HG03159 (cell line): ENCODE data around the gene SERPINE2.

Experiments used
- ATAC-seq: cut with Tn5 transposase; IDR thresholded peaks from one replicate; pipeline ENCODE4 v1.9.1; 2021; ENCODE audit warnings: mild to moderate bottlenecking, moderate library complexity; ENCODE audit not compliant: unreplicated experiment

The SERPINE2 gene

DNA sequence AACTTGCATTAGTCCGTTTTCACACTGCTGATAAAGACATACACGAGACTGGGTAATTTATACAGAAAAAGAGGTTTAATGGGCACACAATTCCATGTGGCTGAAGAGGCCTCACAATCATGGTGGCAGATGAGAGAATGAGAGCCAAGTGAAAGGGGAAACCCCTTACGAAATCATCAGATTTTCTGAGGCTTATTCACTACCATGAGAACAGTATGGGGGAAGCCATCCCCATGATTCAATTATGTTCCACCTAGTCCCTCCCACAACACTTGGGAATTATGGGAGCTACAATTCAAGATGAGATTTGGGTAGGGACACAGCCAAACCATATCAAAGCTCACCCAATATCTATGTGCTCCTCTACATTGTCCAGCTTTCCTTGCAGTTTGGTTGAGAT, 16.0 kb upstream of the SERPINE2 start:
- no peak for ATAC-seq

DNA sequence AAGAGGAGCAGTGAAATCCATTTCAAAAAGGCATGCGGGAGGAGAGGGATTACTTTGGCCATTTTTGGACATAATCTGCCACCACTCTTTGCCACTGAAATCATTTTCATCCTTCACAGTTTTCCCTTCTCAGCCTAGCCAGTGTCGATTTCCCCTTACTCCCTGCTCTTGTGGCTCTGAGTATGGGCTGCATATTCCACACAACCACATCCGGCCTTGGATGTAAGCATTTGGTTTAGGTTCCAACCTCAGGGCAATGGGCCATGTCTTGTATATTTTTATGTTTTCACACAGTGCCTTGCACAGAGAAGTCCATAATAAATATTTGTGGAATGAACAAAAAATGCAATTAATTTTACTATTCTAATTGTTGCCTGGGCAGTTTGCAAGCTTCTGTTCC, 7.7 kb upstream of the SERPINE2 start:
- no peak for ATAC-seq

DNA sequence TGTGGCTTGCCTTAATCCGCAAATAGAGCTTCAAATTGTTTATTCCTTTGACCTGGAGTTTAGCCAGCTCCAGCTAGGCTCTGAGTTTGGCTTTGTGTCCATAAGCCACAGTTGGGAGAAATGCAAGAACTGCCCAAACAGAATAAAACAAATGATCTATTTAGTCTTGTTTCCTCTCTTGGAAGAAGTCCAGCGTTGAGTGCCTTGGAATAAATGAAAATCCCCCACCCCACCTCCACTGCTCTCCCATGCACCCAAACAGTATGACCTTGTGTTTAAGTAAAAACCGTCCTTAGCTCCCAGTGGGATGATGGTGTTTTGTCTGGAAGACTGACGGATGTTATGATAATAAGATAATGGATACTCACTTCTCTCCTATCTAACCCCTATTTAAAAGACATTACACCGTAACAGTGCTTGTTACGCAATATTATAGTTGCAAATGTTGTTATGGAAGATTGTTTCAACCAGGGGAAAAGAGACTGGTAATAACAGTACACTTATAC, 3.2 kb upstream of the SERPINE2 start:
- ATAC-seq, result no peak

DNA sequence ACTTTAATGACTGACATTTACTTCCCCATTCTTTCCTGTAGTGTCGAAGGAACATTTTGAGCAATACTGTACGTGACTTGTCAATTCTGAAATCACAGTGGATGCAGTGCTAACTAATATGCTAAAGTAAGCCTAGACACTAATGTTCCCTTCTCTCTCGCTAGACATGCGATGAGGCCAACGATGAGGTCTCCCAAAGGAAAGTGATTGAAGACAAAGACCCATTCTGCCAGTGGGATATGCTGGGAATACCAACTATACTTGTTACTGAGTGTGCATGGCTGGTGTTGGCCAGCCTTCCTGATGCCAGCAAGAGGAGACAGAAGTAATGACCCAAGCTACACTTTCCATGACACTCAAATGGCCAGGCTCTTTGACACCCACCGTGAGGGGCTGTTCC, 2.5 kb upstream of the SERPINE2 start:
- no peak for ATAC-seq

DNA sequence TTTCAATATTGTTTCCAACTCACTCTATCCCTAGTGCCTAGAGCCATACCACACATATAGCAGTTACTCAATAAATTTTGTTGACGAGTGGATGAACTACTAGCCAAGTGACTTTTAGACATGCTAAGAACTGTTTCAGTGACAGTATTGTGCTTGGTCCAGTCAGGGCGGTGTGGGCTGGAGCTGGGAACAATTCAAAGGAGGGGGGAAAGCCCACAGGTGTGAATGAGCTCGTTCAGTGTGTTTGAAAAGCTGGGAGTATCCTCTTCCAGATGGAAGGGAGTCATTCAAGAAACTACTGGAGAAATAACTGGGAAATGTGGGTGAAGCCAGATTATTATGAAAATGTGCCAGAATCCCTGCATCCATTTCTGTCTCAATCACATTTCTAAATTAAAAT, 1.7 kb upstream of the SERPINE2 start:
- no peak for ATAC-seq

DNA sequence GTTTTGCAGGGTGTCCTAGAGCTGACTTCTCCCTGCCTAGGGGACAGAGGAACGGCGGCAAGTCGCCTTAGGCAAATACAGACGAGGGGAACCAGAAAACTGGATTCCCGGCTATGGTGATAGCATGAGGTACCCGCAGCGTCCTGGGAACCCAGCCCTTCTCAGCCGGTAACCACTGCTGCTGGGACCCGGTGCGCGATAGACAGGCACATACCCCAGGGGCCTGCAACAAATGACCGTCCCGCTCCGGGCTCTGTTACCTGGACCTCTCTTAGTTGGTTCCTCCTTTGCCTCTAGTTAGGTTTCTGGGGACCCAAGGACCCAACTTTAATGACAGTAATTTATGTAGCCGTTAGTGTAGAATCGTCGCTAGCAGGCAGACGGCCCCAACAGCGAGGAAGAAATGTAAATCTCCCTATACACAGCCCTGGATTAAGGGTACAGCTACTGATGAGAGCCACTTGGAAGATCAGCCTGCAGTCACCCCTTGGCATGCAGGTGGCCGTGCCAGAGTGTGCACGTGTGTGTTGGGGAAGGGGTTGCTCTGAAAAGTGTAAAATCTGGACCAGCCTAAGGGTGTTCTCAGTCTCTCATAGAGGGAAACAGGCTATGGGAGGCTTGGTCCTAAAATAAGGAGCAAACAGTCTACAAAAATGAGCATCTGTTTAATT, 819 bp upstream of the SERPINE2 start:
- ATAC-seq, result peak; percentile 13

DNA sequence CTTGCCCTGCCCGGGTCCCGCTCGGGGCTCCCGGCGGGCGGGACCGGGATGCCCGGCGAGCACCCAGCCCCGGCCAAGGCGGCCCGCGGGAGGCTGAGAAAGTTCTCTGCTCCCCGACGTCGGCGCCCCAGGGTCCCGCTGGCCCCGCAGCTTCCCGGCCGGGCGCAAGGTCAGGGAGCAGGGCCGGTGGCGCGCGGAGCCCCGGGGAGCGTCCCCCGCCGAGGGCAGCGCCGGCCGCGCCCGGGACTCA, 331 bp downstream of the SERPINE2 start:
- no peak for ATAC-seq

DNA sequence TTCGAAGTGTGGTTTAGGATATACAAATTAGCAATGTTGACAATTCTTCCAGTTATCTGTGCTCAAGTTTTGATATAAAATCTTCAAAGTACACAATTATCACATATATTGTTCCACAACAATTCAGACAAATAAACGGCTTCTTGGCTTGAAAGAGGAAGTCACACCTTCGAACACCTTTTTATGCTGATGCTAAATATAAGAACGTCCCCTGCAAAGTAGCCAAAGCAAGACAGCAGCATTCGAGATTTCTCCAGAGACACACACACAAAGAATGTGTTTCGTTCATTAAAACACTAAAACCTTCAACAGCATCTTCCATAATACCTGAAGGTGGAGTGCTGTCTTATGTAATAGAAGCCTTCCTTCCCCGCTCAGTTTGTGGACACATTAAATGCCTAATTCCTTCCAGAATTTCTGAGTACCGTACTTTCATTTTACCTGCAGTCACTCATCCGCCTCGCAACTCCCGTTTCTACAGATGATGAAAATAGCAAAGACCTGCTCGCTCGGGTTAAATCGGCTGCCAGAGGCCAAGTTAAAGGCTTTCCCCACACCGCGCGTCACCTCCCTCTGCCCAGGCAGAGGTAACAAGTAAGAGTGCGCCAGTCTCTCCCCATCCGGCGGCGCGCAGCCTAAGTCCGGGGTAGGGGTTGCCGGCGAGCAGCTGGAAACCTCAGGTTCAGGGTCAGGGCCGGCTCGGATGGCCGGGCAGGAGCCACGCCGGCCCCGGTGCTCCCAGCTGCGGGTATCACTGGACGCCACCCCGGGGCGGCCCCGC, 847 bp downstream of the SERPINE2 start:
- peak; percentile 56 for ATAC-seq

DNA sequence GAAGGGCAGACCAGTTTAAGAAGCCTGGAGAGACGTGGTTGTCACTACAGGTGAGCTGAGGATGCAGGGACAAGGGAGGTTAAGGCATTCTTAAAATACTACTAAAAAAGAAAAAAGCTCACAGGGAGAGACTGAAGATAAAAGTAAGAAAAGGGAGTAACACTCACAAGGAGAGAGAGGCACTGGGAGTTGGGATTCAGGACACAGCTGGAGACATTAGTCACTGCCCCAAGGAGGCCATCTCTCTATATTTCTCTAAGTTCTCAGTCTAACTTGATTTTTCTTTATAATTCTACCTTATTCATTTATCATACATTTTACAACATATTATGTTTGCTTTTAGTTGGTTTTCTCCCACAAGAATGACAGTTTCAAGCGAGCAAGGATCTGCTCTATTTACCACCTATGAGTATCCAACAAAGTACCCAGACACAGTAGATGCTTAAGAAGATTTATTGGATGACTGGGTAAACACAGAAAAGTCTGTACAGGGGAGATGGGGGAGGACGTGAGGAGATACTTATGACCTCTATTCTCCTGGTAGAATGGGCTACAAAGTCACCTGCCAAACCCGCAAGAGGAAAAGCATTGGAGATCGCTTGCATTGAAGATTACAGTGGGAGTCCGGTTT, 2.2 kb downstream of the SERPINE2 start:
- no peak for ATAC-seq

DNA sequence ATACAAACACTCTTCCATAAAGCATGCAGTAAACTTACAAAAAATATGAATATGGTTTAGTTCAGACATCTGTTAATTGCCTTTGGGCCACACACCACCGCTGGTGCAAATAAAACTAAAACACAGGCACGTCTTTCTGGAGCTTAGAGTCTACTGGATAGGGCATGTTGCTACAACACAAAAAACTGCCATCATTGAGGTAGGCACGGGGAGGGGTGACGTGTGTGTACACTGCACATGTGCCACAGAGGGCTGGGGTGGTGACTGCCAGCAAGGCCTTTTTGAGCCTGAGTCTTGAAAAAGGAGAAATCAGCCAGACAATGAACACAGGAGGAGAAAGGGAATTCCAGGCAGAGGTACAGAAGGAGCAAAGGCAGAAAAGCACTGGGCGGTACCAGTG, 5.1 kb downstream of the SERPINE2 start:
- no peak for ATAC-seq

DNA sequence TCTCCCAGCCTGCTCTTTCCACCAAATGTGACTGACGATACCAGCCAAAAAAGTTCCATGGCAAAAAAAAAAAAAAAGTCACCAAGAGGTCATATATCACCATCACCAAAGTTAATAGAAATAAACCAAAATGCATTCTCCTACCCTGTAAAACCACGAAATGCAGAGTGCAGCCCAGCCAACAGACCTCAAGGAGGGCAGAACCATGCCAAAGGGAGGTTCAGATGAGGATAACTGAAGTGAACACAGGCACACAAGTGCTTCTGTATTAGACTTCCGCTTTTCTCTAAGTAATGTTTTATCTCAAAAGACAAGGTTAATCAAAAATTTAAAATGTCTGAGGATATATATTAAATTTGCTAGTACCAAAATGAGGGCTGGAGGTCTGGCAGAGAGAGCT, 5.5 kb downstream of the SERPINE2 start:
- no peak for ATAC-seq

DNA sequence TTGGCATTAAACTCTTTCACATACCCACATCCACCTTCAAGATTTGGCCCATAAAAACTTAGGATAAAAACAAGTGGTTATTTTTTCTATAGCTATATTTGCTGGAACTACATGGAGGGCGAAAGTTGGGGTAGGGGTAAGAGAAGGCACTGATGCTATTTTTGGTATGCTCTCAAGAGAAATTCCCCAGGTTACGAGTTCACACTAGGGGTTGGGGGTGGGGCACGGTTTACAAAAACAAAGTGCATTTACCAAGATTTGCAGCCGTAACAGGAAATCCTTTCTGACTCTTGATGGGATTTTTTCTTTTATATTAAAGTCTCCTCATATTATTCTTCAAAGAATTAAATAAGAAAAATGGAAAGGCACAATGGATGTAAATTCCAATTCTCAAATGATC, 6.8 kb downstream of the SERPINE2 start:
- no peak for ATAC-seq

DNA sequence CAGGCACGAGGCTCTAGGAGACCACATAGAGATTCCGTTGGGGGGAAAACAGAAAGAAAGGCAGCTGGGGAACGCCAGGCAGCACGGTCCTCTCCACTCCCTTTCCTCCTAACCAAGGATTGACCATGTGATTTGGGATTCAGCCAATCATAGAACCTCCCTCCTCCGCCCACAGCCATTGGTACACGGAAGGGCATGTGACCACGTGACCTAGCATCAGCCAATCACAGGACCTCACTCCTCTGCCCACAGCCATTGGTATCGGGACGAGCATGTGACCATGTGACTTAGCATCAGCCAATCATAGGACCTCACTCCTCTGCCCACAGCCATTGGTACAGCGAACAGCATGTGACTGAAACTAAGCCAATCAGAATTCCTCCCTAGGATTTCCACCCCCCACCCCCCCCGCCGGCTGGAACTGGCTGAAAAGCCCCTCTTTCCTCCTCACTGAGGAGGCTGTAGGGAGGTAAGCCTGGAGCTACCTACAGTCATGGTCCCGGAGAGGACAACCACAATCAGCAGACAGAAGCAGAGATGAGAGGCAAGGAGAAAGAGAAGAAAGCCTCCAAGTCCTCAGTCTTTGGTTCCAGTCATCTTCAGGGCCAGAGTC, 7.6 kb downstream of the SERPINE2 start:
- ATAC-seq, result no peak

DNA sequence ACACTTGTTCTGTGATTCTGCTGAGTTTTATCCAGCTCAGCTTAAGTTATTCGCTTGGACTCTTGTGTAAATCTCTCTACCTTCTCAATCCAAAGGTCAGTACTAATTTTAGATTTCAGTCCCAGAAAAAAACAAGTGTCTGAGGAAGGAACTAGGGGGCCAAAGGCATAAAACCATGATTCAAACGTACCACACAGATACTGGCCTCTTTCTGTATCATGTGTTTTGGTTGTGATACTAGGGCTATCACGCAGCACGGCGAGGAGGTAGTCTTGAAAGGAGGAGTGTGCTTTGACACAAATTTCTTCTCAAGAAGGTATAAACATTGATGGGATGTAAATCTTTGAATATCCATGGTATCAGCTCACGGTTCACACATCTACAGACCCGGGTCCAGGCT, 8.3 kb downstream of the SERPINE2 start:
- no peak for ATAC-seq

DNA sequence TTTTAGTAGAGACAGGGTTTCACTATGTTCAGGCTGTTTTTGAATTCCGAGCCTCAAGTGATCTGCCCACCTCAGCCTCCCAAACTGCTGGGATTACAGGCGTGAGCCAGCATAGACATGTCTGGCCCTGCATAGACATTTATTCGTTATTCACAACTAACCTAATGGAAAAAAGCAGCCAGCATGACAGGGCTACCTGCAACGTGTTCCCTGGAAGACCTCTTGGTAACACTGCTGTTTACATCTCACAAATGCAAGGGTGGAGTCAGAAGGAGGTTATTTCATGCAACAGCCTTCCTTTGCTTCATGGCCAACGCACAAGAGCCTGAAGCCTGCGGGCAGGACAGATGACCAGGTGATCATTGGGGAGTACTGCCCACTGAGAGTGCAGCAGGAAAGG, 9.2 kb downstream of the SERPINE2 start:
- no peak for ATAC-seq

DNA sequence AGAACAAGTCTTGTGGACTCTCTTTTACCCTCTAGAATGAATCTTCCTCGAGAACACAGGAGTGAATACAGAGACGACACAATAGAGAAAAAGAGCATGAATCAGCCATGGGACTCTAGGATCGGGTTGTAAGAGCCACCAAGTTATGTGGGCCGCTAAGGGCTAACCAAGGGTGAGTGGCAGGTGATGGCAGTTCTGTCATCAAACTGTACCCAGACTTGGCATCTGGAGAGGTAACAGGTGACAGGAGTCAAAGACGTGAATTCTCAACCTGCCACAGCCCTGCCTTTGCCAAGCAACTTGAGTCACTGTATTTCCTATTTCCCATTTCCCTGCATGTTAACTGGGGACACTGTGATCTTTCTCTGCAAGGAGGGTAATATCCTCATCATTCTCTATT, 11.2 kb downstream of the SERPINE2 start:
- no peak for ATAC-seq

DNA sequence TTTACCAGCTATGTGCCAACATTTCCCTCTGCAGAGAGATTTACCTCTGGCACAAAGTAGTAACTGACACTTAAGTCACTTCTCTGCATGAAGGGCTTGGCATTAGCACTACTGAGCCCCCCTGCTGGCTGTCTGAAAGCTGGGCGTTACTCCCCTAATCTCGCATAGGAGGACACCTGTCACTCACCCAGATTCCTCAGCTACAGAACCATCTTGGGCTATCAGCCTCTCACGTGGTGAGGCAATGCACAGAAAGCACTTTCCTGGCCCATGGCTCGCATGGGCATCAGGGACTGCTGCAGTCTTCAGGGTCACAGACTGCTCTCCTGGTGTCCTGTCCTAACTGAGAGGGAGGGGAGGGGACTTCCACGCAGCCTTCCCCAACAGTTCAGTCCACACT, 12.0 kb downstream of the SERPINE2 start:
- ATAC-seq, result no peak

DNA sequence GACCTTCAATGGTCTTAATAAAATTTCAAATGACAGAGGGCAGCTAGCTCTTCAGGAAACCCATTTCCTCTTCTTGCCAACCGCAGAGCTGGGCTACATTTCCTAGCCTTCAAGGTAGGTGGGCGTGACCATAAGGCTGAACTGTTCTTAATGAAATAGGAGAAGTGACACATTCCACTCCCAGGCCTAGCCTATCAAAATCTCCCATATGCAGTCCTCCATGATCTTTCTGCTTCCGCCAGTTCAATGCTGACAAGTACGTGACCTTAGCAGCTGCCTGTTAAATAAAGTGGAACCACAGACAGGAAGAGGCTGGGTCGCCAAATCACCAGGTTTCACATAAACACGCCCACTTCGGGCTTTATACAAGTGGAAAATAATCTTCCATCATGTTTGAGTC, 13.2 kb downstream of the SERPINE2 start:
- peak; percentile 97 for ATAC-seq

DNA sequence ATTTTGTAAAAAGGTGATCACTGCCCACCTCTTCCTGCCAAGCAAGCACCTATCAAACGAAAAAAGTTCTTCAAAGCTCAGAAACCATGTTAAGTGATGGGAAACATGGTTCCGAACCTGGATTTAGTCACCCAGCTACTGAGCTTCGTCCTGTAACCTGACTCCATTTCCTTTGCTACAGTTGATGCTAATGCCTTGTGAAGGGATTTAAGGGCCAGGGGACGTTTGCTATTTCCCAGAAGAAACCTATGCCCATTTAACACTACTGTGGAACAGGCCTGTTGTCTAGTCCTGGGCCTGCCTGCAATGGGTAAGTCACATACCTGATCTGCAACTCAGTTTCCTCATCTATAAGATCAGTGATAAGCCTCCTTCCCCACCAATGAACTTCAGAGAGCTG, 14.8 kb downstream of the SERPINE2 start:
- ATAC-seq, result no peak

DNA sequence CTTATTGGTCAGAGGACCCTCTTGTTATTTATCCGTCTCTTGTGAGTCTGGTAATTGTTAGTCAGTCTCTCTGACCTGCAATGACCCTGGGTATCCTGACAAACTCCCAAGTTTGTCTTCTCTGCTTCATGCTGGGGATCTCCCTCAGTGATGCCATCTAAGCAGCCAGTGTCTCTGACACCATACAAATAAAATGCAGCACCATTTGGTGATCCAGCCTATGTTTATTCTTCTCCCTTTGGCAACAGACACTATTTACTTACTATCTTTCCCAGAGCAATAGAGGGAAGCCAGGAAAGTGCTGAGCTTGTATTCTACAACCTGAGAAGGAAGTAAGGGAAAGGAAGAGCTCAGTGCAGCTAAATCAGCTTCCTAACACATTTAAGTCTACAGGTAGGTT, 15.9 kb downstream of the SERPINE2 start:
- ATAC-seq, result no peak

DNA sequence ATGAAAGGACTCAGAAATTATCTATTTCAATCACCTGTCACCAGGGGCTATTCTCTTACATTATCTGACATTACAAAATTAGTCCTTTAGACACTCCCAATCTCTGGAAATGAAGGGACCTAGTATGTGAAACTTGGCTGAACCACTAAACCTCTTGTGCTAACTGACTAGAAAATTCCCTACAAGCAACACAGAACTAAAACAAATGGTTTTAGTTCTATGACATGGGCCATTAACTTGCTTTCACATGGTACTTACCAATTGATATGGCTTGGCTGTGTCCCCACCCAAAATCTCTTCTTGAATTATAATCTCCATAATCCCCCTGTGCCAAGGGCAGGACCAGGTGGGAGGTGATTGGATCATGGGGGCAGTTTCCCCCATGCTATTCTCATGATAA, 16.6 kb downstream of the SERPINE2 start:
- ATAC-seq, result no peak

DNA sequence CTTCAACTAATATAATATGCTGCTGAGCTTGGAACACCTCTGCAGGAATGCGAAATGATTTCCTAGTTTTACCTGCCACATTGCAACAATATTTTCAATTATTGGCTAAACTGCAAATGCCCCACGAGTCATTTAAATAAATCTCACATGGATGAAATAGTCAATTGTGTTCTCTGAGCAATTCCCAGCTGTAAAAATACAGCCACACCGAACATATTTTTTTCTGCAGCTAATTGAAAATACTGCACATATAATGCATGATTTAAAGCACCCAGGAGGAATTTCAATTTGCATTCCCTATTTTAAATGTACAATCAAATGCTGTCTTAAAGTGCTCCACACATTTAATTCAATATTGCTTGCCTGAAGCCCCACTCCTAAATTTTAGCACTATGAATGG, 18.6 kb downstream of the SERPINE2 start:
- no peak for ATAC-seq
